Pulmonary artery endothelial cell (primary cell): ENCODE results near the gene PAWR. TPM values are rescaled to one million over a fixed set of nuclear protein-coding genes. Genes with fewer than 3 reads are reported as not detected.
"Not testable (repeated sequence)": the region's sequence is repeated elsewhere in the genome, so short reads cannot be mapped to it uniquely, and the experiment has no call there.

Source experiments
- DNase-seq: peaks from one replicate; pipeline ENCODE4 v3.0.0-alpha.2; 2011; ENCODE audit warnings: low read depth, low spot score
- total RNA-seq: library from RNA; depleted of rRNA; stranded (reverse); fragments of >200 nt; gene quantifications from 2 replicates; pipeline ENCODE4 v1.2.3, GENCODE V29; 2014

Gene PAWR
- total RNA-seq, 1 donor from 2014 or later = 99.3 TPM

GRCh38 chr12:79650440-79650839, 40.3 kb downstream of the PAWR start:
- DNase-seq = no peak

- no peak for DNase-seq
Observed at GRCh38 chr12:79648881-79649280, 41.9 kb downstream of the PAWR start.

GRCh38 chr12:79646843-79647242, 43.9 kb downstream of the PAWR start:
- not testable (repeated sequence) for DNase-seq

- no peak for DNase-seq
Observed at GRCh38 chr12:79645235-79645630, 45.5 kb downstream of the PAWR start.

- DNase-seq = no peak
Observed at GRCh38 chr12:79644274-79645234, 46.2 kb downstream of the PAWR start.

- no peak for DNase-seq
Observed at GRCh38 chr12:79643821-79644220, 46.9 kb downstream of the PAWR start.

- DNase-seq = no peak
Observed at GRCh38 chr12:79638490-79638889, 52.3 kb downstream of the PAWR start.

GRCh38 chr12:79637093-79637492, 53.7 kb downstream of the PAWR start:
- DNase-seq = no peak

- DNase-seq = no peak
Observed at GRCh38 chr12:79635676-79636075, 55.1 kb downstream of the PAWR start.

GRCh38 chr12:79634957-79635471, 55.8 kb downstream of the PAWR start:
- DNase-seq = no peak

GRCh38 chr12:79629561-79629960, 61.2 kb downstream of the PAWR start:
- no peak for DNase-seq

GRCh38 chr12:79626735-79627134, 64.0 kb downstream of the PAWR start:
- not testable (repeated sequence) for DNase-seq

GRCh38 chr12:79624378-79624777, 66.4 kb downstream of the PAWR start:
- no peak for DNase-seq

- no peak for DNase-seq
Observed at GRCh38 chr12:79619872-79620562, 70.7 kb downstream of the PAWR start.

- DNase-seq = no peak
Observed at GRCh38 chr12:79618848-79619404, 71.8 kb downstream of the PAWR start.

GRCh38 chr12:79617696-79618095, 73.1 kb downstream of the PAWR start:
- no peak for DNase-seq

- no peak for DNase-seq
Observed at GRCh38 chr12:79615596-79616560, 74.9 kb downstream of the PAWR start.

- DNase-seq = no peak
Observed at GRCh38 chr12:79614730-79615129, 76.0 kb downstream of the PAWR start.

- DNase-seq = no peak
Observed at GRCh38 chr12:79601908-79602307, 88.9 kb downstream of the PAWR start.

GRCh38 chr12:79597910-79598309, 92.9 kb downstream of the PAWR start:
- no peak for DNase-seq
